Measurements from ENCODE around the gene C11orf58. TPM values are rescaled to one million over a fixed set of nuclear protein-coding genes. Genes with fewer than 3 reads are reported as not detected.

C11orf58 gene
- 100 to 1,000 TPM in 1 of 2 donors, 10 to 100 TPM in 1; 97.9 to 118 TPM for total RNA-seq
- polyA plus RNA-seq: 100 to 1,000 TPM; 133 to 204 TPM
- long read RNA-seq, donor 1, transcript C11orf58-201 (5 exons, 2,049 nt): major isoform, 336 of 383 reads
- long read RNA-seq, donor 1, partial matches to known transcripts: 2 of 383 reads
- long read RNA-seq, donor 1, other reads (novel, unspliced or antisense): 39 of 383 reads
- long read RNA-seq, donor 2, full-length matches to known transcripts: 75 of 91 reads
- long read RNA-seq, donor 2, partial matches to known transcripts: 4 of 91 reads
- long read RNA-seq, donor 2, other reads (novel, unspliced or antisense): 12 of 91 reads

DNA sequence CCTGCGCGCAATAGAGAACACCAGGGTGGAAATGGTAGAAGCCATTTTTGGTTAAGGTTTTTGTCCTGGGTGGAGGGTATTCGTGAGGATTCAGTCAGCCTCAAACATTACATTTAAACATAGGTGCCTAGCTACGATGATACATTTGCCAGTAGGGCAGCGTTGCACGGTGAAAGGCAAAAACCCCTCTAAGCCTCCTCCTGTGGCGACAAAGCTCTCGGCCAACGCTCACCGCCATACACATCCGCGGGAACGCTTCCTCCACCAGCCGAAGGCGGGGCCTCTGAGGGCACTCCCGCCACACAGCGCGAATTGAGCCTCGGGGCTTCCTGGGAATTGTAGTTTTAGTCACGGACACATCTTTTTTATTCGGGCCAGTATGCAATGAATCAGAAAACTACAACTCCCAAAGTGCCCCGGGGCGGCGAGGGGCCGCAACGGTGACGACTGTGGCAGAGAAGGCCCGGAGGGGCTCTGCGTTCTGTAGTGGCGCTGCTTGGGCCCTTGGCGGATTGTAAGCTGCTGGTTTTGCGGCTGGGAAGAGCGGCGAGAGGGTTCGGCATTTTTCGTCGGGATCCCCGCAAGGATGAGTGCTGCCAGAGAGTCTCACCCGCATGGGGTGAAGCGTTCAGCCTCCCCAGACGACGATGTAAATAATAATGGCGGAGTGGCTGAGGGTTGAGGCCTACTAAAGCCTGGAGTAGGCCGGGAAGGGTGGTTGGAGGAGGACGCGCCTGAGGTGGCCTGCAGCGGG, at the start of gene C11orf58:
TSS of gene C11orf58 (plus strand) at position 455 of the 754 bp plus-strand sequence. CDS start at position 587, 132 bp downstream.
- peak; percentile 97 for DNase-seq
- WGBS, 2 donors: 0 to 1% methylated on average over 47 of the region's 47 CpGs
- Histone ChIP-seq H3K27ac (ENCODE audit: low read depth in 1 of 2, low read length in 2 of 2) (peak within 1 kb of the TSS; percentile 73 to 93), H3K36me3 (ENCODE audit: control insufficient read depth in 1 of 2, insufficient read depth in 2 of 2, low read length in 1 of 2) (no peaks in the 10 kb centered on the region), H3K9me3 (ENCODE audit: control insufficient read depth, low read length) (no peaks in the 10 kb centered on the region), H3K4me1 (ENCODE audit: control insufficient read depth in 1 of 2, insufficient read depth in 2 of 2, low read length in 2 of 2) (peaks cover 3 to 8% of the 10 kb centered on the region in 2 donors), H3K27me3 (ENCODE audit: control insufficient read depth in 1 of 2, insufficient read depth in 2 of 2, low read length in 1 of 2) (no peaks in the 10 kb centered on the region), H3K4me3 (ENCODE audit: low read length in 2 of 2) (peak within 1 kb of the TSS; percentile 81 to 92)
- ATAC-seq (ENCODE audit: low FRiP score): peak; percentile 99
- intact Hi-C loops (cut with DNase I): no loop called here

GRCh38 chr11:16690086-16690485, 48.4 kb upstream of the C11orf58 start:
- intact Hi-C loops (cut with DNase I): no loop called here
- H3K27ac ChIP-seq (ENCODE audit: low read depth in 1 of 2, low read length in 2 of 2): no peak overlapping the region
- no peak for DNase-seq
- H3K4me3 ChIP-seq (ENCODE audit: low read length in 2 of 2): no peak overlapping the region
- H3K9me3 ChIP-seq (ENCODE audit: control insufficient read depth, low read length): peaks cover 1% of the 10 kb centered on the region
- no peak for ATAC-seq (ENCODE audit: low FRiP score)
- H3K4me1 ChIP-seq (ENCODE audit: control insufficient read depth in 1 of 2, insufficient read depth in 2 of 2, low read length in 2 of 2): no peaks in the 10 kb centered on the region
- no peaks in the 10 kb centered on the region for H3K27me3 ChIP-seq (ENCODE audit: control insufficient read depth in 1 of 2, insufficient read depth in 2 of 2, low read length in 1 of 2)
- 67 to 76% methylated on average over 1 of the region's 1 CpG for WGBS, 2 donors
- H3K36me3 ChIP-seq (ENCODE audit: control insufficient read depth in 1 of 2, insufficient read depth in 2 of 2, low read length in 1 of 2): no peaks in the 10 kb centered on the region

- no peaks in the 10 kb centered on the region for H3K27me3 ChIP-seq (ENCODE audit: control insufficient read depth in 1 of 2, insufficient read depth in 2 of 2, low read length in 1 of 2)
- no peak overlapping the region for H3K27ac ChIP-seq (ENCODE audit: low read depth in 1 of 2, low read length in 2 of 2)
- H3K4me3 ChIP-seq (ENCODE audit: low read length in 2 of 2): no peak overlapping the region
- ATAC-seq (ENCODE audit: low FRiP score) (no peak), DNase-seq (no peak)
- no peaks in the 10 kb centered on the region for H3K9me3 ChIP-seq (ENCODE audit: control insufficient read depth, low read length)
- intact Hi-C loops (cut with DNase I): no loop called here
- peaks cover 0 to 1% of the 10 kb centered on the region in 2 donors for H3K4me1 ChIP-seq (ENCODE audit: control insufficient read depth in 1 of 2, insufficient read depth in 2 of 2, low read length in 2 of 2)
- H3K36me3 ChIP-seq (ENCODE audit: control insufficient read depth in 1 of 2, insufficient read depth in 2 of 2, low read length in 1 of 2): no peaks in the 10 kb centered on the region
Observed at GRCh38 chr11:16703795-16704194, 34.7 kb upstream of the C11orf58 start.

GRCh38 chr11:16713594-16713993, 24.9 kb upstream of the C11orf58 start:
- 2 to 24% methylated on average over 1 of the region's 1 CpG for WGBS, 2 donors
- H3K9me3 ChIP-seq (ENCODE audit: control insufficient read depth, low read length): no peaks in the 10 kb centered on the region
- H3K36me3 ChIP-seq (ENCODE audit: control insufficient read depth in 1 of 2, insufficient read depth in 2 of 2, low read length in 1 of 2): no peaks in the 10 kb centered on the region
- DNase-seq: no peak
- no peak overlapping the region for H3K27ac ChIP-seq (ENCODE audit: low read depth in 1 of 2, low read length in 2 of 2)
- H3K4me3 ChIP-seq (ENCODE audit: low read length in 2 of 2): no peak overlapping the region
- intact Hi-C loops (cut with DNase I): loop anchor here in 1 of 2 donors (10.0 kb wide), 1 partner anchor 61 kb away; no protein-coding TSS in a partner anchor
- no peak for ATAC-seq (ENCODE audit: low FRiP score)
- H3K4me1 ChIP-seq (ENCODE audit: control insufficient read depth in 1 of 2, insufficient read depth in 2 of 2, low read length in 2 of 2): no peaks in the 10 kb centered on the region
- no peaks in the 10 kb centered on the region for H3K27me3 ChIP-seq (ENCODE audit: control insufficient read depth in 1 of 2, insufficient read depth in 2 of 2, low read length in 1 of 2)

DNA sequence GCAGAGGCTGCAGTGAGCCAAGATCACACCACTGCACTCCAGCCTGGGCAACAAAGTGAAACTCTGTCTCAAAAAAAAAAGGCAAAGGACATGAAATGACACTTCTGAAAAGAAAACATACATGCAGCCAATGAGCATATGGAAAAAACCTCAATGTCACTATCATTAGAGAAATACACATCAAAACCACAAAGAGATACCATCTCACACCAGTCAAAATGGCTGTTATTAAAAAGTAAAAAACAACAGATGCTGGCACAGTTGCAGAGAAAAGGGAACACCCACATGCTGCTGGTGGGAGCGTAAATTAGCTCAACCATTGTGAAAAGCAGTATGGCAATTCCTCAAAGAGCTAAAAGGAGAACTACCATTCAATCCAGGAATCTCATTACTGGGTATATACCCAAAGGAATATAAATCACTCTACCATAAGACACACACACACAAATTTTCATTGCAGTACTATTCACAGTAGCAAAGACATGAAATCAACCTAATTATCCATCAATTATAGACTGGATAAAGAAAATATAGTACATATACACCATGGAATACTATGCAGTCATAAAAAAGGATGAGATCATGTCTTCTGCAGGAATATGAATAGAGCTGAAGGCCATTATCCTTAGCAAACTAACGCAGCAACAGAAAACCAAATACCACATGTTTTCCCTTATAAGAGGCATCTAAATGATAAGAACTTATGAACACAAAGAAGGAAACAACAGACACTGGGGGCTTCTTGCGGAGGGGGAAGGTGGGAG, 15.7 kb upstream of the C11orf58 start:
- Histone ChIP-seq H3K4me3 (ENCODE audit: low read length in 2 of 2) (no peak overlapping the region), H3K4me1 (ENCODE audit: control insufficient read depth in 1 of 2, insufficient read depth in 2 of 2, low read length in 2 of 2) (no peaks in the 10 kb centered on the region), H3K36me3 (ENCODE audit: control insufficient read depth in 1 of 2, insufficient read depth in 2 of 2, low read length in 1 of 2) (no peaks in the 10 kb centered on the region), H3K9me3 (ENCODE audit: control insufficient read depth, low read length) (no peaks in the 10 kb centered on the region), H3K27me3 (ENCODE audit: control insufficient read depth in 1 of 2, insufficient read depth in 2 of 2, low read length in 1 of 2) (peaks cover 0 to 2% of the 10 kb centered on the region in 2 donors), H3K27ac (ENCODE audit: low read depth in 1 of 2, low read length in 2 of 2) (no peak overlapping the region)
- DNase-seq (no peak), ATAC-seq (ENCODE audit: low FRiP score) (no peak)
- intact Hi-C loops (cut with DNase I): no loop called here
- WGBS, 2 donors: 65 to 75% methylated on average over 3 of the region's 3 CpGs

DNA sequence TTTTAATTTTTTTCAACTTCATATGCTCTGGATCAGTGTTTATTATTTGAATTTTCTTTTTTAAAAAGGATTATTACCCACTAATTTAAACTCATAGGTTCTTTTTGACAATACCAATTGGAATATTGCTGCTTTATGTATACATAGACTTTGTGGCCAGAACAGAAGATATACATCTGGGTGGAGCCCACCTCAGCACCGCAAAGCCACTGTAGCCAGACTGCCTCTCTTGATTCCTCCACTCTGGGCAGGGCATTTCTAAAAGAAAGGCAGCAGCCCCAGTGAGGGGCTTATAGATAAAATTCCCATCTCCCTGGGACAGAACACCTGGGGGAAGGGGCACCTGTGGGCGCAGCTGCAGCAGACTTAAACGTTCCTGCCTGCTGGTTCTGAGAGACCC, 10.6 kb upstream of the C11orf58 start:
- intact Hi-C loops (cut with DNase I): no loop called here
- WGBS, 2 donors: 85 to 90% methylated on average over 3 of the region's 3 CpGs
- Histone ChIP-seq H3K36me3 (ENCODE audit: control insufficient read depth in 1 of 2, insufficient read depth in 2 of 2, low read length in 1 of 2) (no peaks in the 10 kb centered on the region), H3K27ac (ENCODE audit: low read depth in 1 of 2, low read length in 2 of 2) (no peak overlapping the region), H3K9me3 (ENCODE audit: control insufficient read depth, low read length) (no peaks in the 10 kb centered on the region), H3K4me3 (ENCODE audit: low read length in 2 of 2) (no peak overlapping the region), H3K4me1 (ENCODE audit: control insufficient read depth in 1 of 2, insufficient read depth in 2 of 2, low read length in 2 of 2) (no peaks in the 10 kb centered on the region), H3K27me3 (ENCODE audit: control insufficient read depth in 1 of 2, insufficient read depth in 2 of 2, low read length in 1 of 2) (no peaks in the 10 kb centered on the region)
- no peak for ATAC-seq (ENCODE audit: low FRiP score)
- no peak for DNase-seq

DNA sequence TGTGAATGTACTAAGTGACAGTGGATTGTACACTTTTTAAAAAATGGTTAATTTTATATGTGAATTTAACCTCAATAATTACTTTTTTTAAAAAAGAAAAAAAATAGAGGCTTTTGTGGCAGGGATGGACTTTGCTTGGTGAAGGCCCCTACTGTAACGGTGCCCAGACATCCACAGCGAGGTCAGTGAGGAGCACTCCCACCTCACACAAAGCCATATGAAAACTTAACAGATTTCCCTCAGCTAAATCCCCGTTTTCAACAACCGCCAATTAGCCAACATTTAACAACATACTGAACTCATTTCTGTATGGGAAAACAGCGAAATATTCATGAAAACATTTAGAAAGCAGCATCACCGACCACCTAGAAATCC, 642 bp upstream of the C11orf58 start:
- H3K9me3 ChIP-seq (ENCODE audit: control insufficient read depth, low read length): no peaks in the 10 kb centered on the region
- ATAC-seq (ENCODE audit: low FRiP score) (peak; percentile 3), DNase-seq (no peak)
- H3K4me3 ChIP-seq (ENCODE audit: low read length in 2 of 2): peak overlapping the region; percentile 32 to 69
- intact Hi-C loops (cut with DNase I): no loop called here
- 0 to 1% methylated on average over 6 of the region's 6 CpGs for WGBS, 2 donors
- H3K27ac ChIP-seq (ENCODE audit: low read depth in 1 of 2, low read length in 2 of 2): peak overlapping the region; percentile 54 to 73
- no peaks in the 10 kb centered on the region for H3K36me3 ChIP-seq (ENCODE audit: control insufficient read depth in 1 of 2, insufficient read depth in 2 of 2, low read length in 1 of 2)
- H3K27me3 ChIP-seq (ENCODE audit: control insufficient read depth in 1 of 2, insufficient read depth in 2 of 2, low read length in 1 of 2): no peaks in the 10 kb centered on the region
- H3K4me1 ChIP-seq (ENCODE audit: control insufficient read depth in 1 of 2, insufficient read depth in 2 of 2, low read length in 2 of 2): peaks cover 3 to 8% of the 10 kb centered on the region in 2 donors

DNA sequence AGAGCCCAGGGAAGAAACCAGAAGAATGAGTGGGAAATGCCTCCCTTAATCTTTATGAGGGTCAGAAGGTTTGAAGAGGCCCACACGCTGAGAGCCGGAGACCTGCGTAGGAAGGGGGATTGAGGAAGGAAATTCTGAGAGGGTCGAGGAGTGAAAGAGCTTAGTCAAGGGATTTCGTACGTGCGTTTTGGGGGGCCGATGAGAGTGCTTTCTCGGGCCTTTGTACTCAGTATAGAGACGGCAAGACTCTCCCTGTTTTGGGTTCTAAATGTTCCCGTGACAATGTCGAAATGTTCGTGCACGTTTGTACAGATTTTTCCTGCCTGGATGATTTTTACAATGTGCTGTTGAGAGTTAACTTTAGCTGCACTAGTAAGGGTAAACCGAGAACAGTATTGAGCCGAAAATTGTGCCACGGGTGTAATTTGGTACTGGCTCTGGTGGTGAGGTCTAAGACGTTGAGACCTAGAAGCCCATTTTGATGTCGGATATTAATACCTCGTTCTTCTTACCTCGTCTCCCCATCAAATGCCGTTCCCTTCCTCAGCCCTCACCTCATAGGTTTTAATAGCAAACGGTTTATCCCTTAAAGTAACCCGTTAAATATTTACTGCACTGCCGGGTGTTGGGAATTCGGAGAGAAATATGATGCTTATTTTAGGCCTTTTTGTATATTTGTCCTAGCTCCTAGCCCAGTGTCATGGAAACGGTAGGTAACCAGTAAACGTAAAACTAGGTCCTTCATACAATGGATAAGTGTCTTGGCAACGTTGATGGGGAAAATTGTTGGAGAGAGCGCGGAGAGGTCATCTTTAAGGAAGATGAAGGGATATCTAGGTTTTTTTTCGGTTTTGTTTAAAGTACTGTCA, 734 bp downstream of the C11orf58 start:
- DNase-seq: no peak
- Histone ChIP-seq H3K4me1 (ENCODE audit: control insufficient read depth in 1 of 2, insufficient read depth in 2 of 2, low read length in 2 of 2) (peaks cover 3 to 8% of the 10 kb centered on the region in 2 donors), H3K4me3 (ENCODE audit: low read length in 2 of 2) (peak overlapping the region; percentile 81 to 92), H3K9me3 (ENCODE audit: control insufficient read depth, low read length) (no peaks in the 10 kb centered on the region), H3K36me3 (ENCODE audit: control insufficient read depth in 1 of 2, insufficient read depth in 2 of 2, low read length in 1 of 2) (no peaks in the 10 kb centered on the region), H3K27me3 (ENCODE audit: control insufficient read depth in 1 of 2, insufficient read depth in 2 of 2, low read length in 1 of 2) (no peaks in the 10 kb centered on the region), H3K27ac (ENCODE audit: low read depth in 1 of 2, low read length in 2 of 2) (peak overlapping the region; percentile 37 to 93)
- ATAC-seq (ENCODE audit: low FRiP score): no peak
- intact Hi-C loops (cut with DNase I): no loop called here
- WGBS, 2 donors: 2 to 3% methylated on average over 32 of the region's 32 CpGs

Data from aorta (tissue), 5 donors.